ENCODE data around the gene ZNF93. TPM values are rescaled to one million over a fixed set of nuclear protein-coding genes. Genes with fewer than 3 reads are reported as not detected.
A peak's percentile ranks its signal among the peaks of the same experiment; 100 is the strongest.

The ZNF93 gene
- total and polyA plus RNA-seq, 9 of the 15 experiments (the other 6 are each of a cell fraction or from before 2014, with no cell fraction given): 11.1 to 26.3 (median 17.1) TPM

- CTCF ChIA-PET (ENCODE audit: low intra/inter-chr PET ratio): no interaction called here
- POLR2A ChIA-PET: interaction anchor here (1.7 kb wide), 1 partner anchor 10 kb away, joined by 5 read pairs; no protein-coding TSS in a partner anchor
- H3K27ac ChIP-seq (ENCODE audit: extremely low read depth, low read depth, low read length): no peak overlapping the region
- H3K79me2 ChIP-seq (ENCODE audit: control insufficient read depth, insufficient read depth, low read length): no peaks in the 10 kb centered on the region
- peak overlapping the region; percentile 31 for H3K4me3 ChIP-seq
- H3K4me1 ChIP-seq (replicated peaks in 1 of 2; ENCODE audit: control insufficient read depth in 2 of 2, insufficient read depth in 2 of 2, low read length in 2 of 2): peaks cover 0 to 7% of the 10 kb centered on the region in 2 experiments; a peak in 2 of 5 replicates
- FAIRE-seq: no peak
- in situ Hi-C loops (cut with MboI): no loop called here
- no TSS peak for BruUV-seq (replicated peaks)
- no peaks in the 10 kb centered on the region for H3K9me1 ChIP-seq (ENCODE audit: control insufficient read depth, insufficient read depth, low read length)
- intact Hi-C loops (cut with micrococcal nuclease): loop anchor here (10.0 kb wide), 1 partner anchor 84 kb away; no protein-coding TSS in a partner anchor
- no peaks in the 10 kb centered on the region for H4K20me1 ChIP-seq (replicated peaks; ENCODE audit: control insufficient read depth, insufficient read depth, low read length)
- H3K4me2 ChIP-seq (ENCODE audit: insufficient read depth, low read length): peak overlapping the region; percentile 71
- H3K27me3 ChIP-seq (ENCODE audit: control insufficient read depth in 2 of 2, insufficient read depth in 2 of 2, low read length in 2 of 2): no peaks in the 10 kb centered on the region
- H2AFZ ChIP-seq (ENCODE audit: low read depth, low read length): peak overlapping the region; percentile 82; the same call in 1 of the 2 replicates
- peak; percentile 11 to 49 (median 32) for DNase-seq (ENCODE audit: extremely low read depth in 1 of 4, low spot score in 3 of 4)
- peak overlapping the region in 1 of 2 experiments; percentile 58; a peak in 1 of 4 replicates for H3K9ac ChIP-seq (ENCODE audit: insufficient read depth in 1 of 2, low read depth in 2 of 2, low read length in 2 of 2)
- H3K36me3 ChIP-seq (ENCODE audit: control insufficient read depth, insufficient read depth, low read length): no peaks in the 10 kb centered on the region
- H3K9me3 ChIP-seq (replicated peaks; ENCODE audit: control insufficient read depth, insufficient read depth, low read depth, low read length): peaks cover 3% of the 10 kb centered on the region; the same call in 1 of the 2 replicates
- peak; percentile 34 for ATAC-seq
- 10% methylated on average over 23 of the region's 29 CpGs for WGBS (ENCODE audit: insufficient coverage, low coverage, missing lambda C conversion rate)
- TF ChIP-seq REST (IDR thresholded peaks at IDR 0.05; ENCODE audit: borderline replicate concordance) (peak; percentile 76), REST (CRISPR knock-in tag; IDR thresholded peaks at IDR 0.05; ENCODE audit: low read depth) (no peak), CTBP1 (IDR thresholded peaks at IDR 0.05; ENCODE audit: borderline replicate concordance) (peak; percentile 33; the same call in 1 of the 2 replicates), FOS (IDR thresholded peaks at IDR 0.05; ENCODE audit: extremely low read depth, insufficient read length) (peak; percentile 46), E2F6 (IDR thresholded peaks at IDR 0.05; ENCODE audit: borderline replicate concordance in 1 of 2, extremely low read depth in 1 of 2, insufficient read depth in 1 of 2, insufficient read length in 1 of 2, low read depth in 1 of 2, low read length in 1 of 2, poor library complexity in 1 of 2, severe bottlenecking in 1 of 2) (peak in 1 of 2 experiments; percentile 3), NFYB (IDR thresholded peaks at IDR 0.05; ENCODE audit: extremely low read depth, insufficient read length) (peak; percentile 88), HNRNPLL (IDR thresholded peaks at IDR 0.05; ENCODE audit: low read depth, low read length, poor library complexity, severe bottlenecking) (no peak)
Measured at GRCh38 chr19:19860756-19861390, 39.9 kb upstream of the ZNF93 start.

Measured in K562 (cell line).